GM12878 (cell line): ENCODE measurements around the gene BAG3. TPM values are rescaled to one million over a fixed set of nuclear protein-coding genes. Genes with fewer than 3 reads are reported as not detected.

Experiments used
- BCL3 ChIP-seq: IDR thresholded peaks from 2 replicates; pipeline ENCODE4 v1.6.1; 2011; ENCODE audit warnings: borderline replicate concordance, low read depth, mild to moderate bottlenecking, moderate library complexity, low read length; ENCODE audit not compliant: insufficient read depth, poor library complexity, severe bottlenecking
- BHLHE40 ChIP-seq, 2 experiments: fragments of 450-650 bp in 1 of 2; IDR thresholded peaks; 2 replicates each; pipeline ENCODE4 v1.6.1; 2011 to 2017; ENCODE audit warnings: low read depth in 2 of 2, borderline replicate concordance in 1 of 2, improper control_type of control experiment in 1 of 2, low read length in 1 of 2, mild to moderate bottlenecking in 1 of 2
- CBX5 ChIP-seq: sonication (generic); IDR thresholded peaks from 2 replicates; pipeline ENCODE4 v1.6.1; 2016; ENCODE audit warnings: low read depth, moderate library complexity, mild to moderate bottlenecking, inconsistent platforms
- CEBPB ChIP-seq, 2 experiments: fragments of 150-350 bp in 1 of 2; IDR thresholded peaks; 2 replicates each; pipeline ENCODE4 v1.6.1; 2012 to 2014; ENCODE audit warnings: low read depth in 2 of 2, low read length in 2 of 2, borderline replicate concordance in 1 of 2, inconsistent platforms in 1 of 2
- CREB1 ChIP-seq: IDR thresholded peaks from 2 replicates; pipeline ENCODE4 v1.6.1; 2012; ENCODE audit warnings: low read depth, mild to moderate bottlenecking, inconsistent platforms
- CREM ChIP-seq: IDR thresholded peaks from 2 replicates; pipeline ENCODE4 v1.6.1; 2014; ENCODE audit warnings: antibody characterized with exemption, low read depth
- EZH2 ChIP-seq: IDR thresholded peaks from 2 replicates; pipeline ENCODE4 v1.6.1; 2012; ENCODE audit warnings: low read depth, mild to moderate bottlenecking, control low read depth, inconsistent platforms, low read length, borderline replicate concordance; ENCODE audit not compliant: control insufficient read depth
- FOS ChIP-seq: IDR thresholded peaks from 3 replicates; pipeline ENCODE4 v1.6.1; 2011; ENCODE audit warnings: borderline replicate concordance; ENCODE audit not compliant: insufficient read length; ENCODE audit errors: extremely low read depth
- FOXM1 ChIP-seq: IDR thresholded peaks from 2 replicates; pipeline ENCODE4 v1.6.1; 2012; ENCODE audit warnings: low read depth, mild to moderate bottlenecking, inconsistent platforms, low read length, moderate library complexity
- GATAD2B ChIP-seq: fragments of 450-650 bp; conservative IDR thresholded peaks from 2 replicates; pipeline ENCODE4 v1.6.1; 2017; ENCODE audit warnings: low read depth, mild to moderate bottlenecking, moderate library complexity
- HDAC6 ChIP-seq: fragments of 200-600 bp; sonication (generic); IDR thresholded peaks from one replicate; pipeline ENCODE4 v1.8.0; 2017; ENCODE audit warnings: antibody characterized with exemption; ENCODE audit not compliant: unreplicated experiment
- IKZF1 ChIP-seq: fragments of 450-650 bp; conservative IDR thresholded peaks from 2 replicates; pipeline ENCODE4 v1.6.1; 2017; ENCODE audit warnings: antibody characterized with exemption, mild to moderate bottlenecking
- IRF3 ChIP-seq: fragments of 450-650 bp; IDR thresholded peaks from 2 replicates; pipeline ENCODE4 v1.6.1; 2014; ENCODE audit warnings: mild to moderate bottlenecking
- JUND ChIP-seq: IDR thresholded peaks from 2 replicates; pipeline ENCODE4 v1.6.1; 2012; ENCODE audit warnings: low read depth, mild to moderate bottlenecking, low read length, improper control_type of control experiment, moderate library complexity
- KLF5 ChIP-seq: fragments of 450-650 bp; IDR thresholded peaks from 2 replicates; pipeline ENCODE4 v1.6.1; 2014; ENCODE audit warnings: mild to moderate bottlenecking; ENCODE audit not compliant: partially characterized antibody
- MTA2 ChIP-seq: fragments of 450-650 bp; IDR thresholded peaks from 2 replicates; pipeline ENCODE4 v1.6.1; 2016; ENCODE audit warnings: low read depth, mild to moderate bottlenecking, moderate library complexity
- MTA3 ChIP-seq: IDR thresholded peaks from 2 replicates; pipeline ENCODE4 v1.6.1; 2012; ENCODE audit warnings: low read length, inconsistent platforms, borderline replicate concordance
- NFIC ChIP-seq: IDR thresholded peaks from 2 replicates; pipeline ENCODE4 v1.6.1; 2012; ENCODE audit warnings: low read depth, mild to moderate bottlenecking, inconsistent platforms, low read length, moderate library complexity
- NR2C2 ChIP-seq: IDR thresholded peaks from 2 replicates; pipeline ENCODE4 v1.6.1; 2011; ENCODE audit warnings: borderline replicate concordance, low read depth; ENCODE audit not compliant: control insufficient read depth, insufficient read length
- NR2F1 ChIP-seq: fragments of 450-650 bp; conservative IDR thresholded peaks from 2 replicates; pipeline ENCODE4 v1.6.1; 2017; ENCODE audit warnings: mild to moderate bottlenecking
- PML ChIP-seq: IDR thresholded peaks from 2 replicates; pipeline ENCODE4 v1.6.1; 2012; ENCODE audit warnings: low read length, inconsistent platforms
- POLR2A ChIP-seq: IDR thresholded peaks from 2 replicates; pipeline ENCODE4 v1.6.1; 2011; ENCODE audit warnings: low read depth, mild to moderate bottlenecking, low read length
- RUNX3 ChIP-seq: IDR thresholded peaks from 2 replicates; pipeline ENCODE4 v1.6.1; 2012; ENCODE audit warnings: low read length, inconsistent platforms
- STAT3 ChIP-seq: IDR thresholded peaks from 2 replicates; pipeline ENCODE4 v1.6.1; 2011; ENCODE audit warnings: low read depth, low read length, improper control_type of control experiment
- TCF7 ChIP-seq: IDR thresholded peaks from 2 replicates; pipeline ENCODE4 v1.6.1; 2014; ENCODE audit warnings: antibody characterized with exemption, borderline replicate concordance
- ZBTB40 ChIP-seq: fragments of 450-650 bp; IDR thresholded peaks from 2 replicates; pipeline ENCODE4 v1.6.1; 2016; ENCODE audit warnings: mild to moderate bottlenecking, moderate library complexity, borderline replicate concordance
- ZNF24 ChIP-seq: fragments of 450-650 bp; IDR thresholded peaks from 2 replicates; pipeline ENCODE4 v1.6.1; 2017; ENCODE audit warnings: antibody characterized with exemption, mild to moderate bottlenecking
- polyA plus RNA-seq, 11 experiments: library from polyadenylated mRNA; depleted of rRNA in 4 of 11; unstranded in 6 of 11; stranded (reverse) in 5 of 11; fragments of >200 nt; fragmentation: Nextera tagmentation in 4 of 11; fragmentation: Illumina TruSeq in 1 of 11; extraction: Ambion mirVana in 4 of 11; extraction: Trizol in 1 of 11; gene quantifications; 1 replicate in 1 of 11; 2 replicates in 10 of 11; pipeline versions ENCODE4 v1.2.1 to v1.2.3, GENCODE V29; 2011 to 2016; ENCODE audit warnings: inconsistent platforms in 2 of 11, missing spikeins in 2 of 11, low read depth in 1 of 11
- total RNA-seq, 4 experiments: library from RNA; depleted of rRNA in 3 of 4; stranded (reverse); fragments of >200 nt in 3 of 4; fragmentation: Illumina TruSeq in 1 of 4; extraction: Trizol in 1 of 4; gene quantifications; 2 replicates each; pipeline versions ENCODE4 v1.2.1 to v1.2.3, GENCODE V29; 2013 to 2021

Gene BAG3
- total and polyA plus RNA-seq, 10 of the 15 experiments (the other 5 are each of a cell fraction or from before 2014, with no cell fraction given) = 0.71 to 14.1 (median 4.3) TPM

- no peak for TF ChIP-seq EZH2
- peak; percentile 87 for TF ChIP-seq ZNF24
- TF ChIP-seq POLR2A = no peak
- TF ChIP-seq TCF7 = peak; percentile 45; the same call in 1 of the 2 replicates
- peak; percentile 99 for TF ChIP-seq FOXM1
- TF ChIP-seq CREM = peak; percentile 95
- TF ChIP-seq GATAD2B = peak; percentile 23; the same call in 1 of the 2 replicates
- TF ChIP-seq BHLHE40 (IDR thresholded peaks at IDR 0.05; ENCODE audit: borderline replicate concordance in 1 of 2, low read depth in 2 of 2, low read length in 1 of 2) = peak; percentile 76 to 81
- peak; percentile 85 for TF ChIP-seq KLF5
- TF ChIP-seq NFIC = peak; percentile 100
- TF ChIP-seq ZBTB40 = peak; percentile 40; the same call in 1 of the 2 replicates
- peak; percentile 96 for TF ChIP-seq NR2F1
- peak; percentile 98 for TF ChIP-seq MTA3
- TF ChIP-seq STAT3 = no peak
- peak; percentile 99 for TF ChIP-seq MTA2
- peak; percentile 64; the same call in 1 of the 2 replicates for TF ChIP-seq CREB1
- no peak for TF ChIP-seq HDAC6
- TF ChIP-seq IKZF1 = peak; percentile 77
- no peak for TF ChIP-seq FOS
- TF ChIP-seq CBX5 = peak; percentile 23; the same call in 1 of the 2 replicates
- peak; percentile 88 for TF ChIP-seq PML
- peak in 1 of 2 experiments; percentile 92; a peak in 2 of 4 replicates for TF ChIP-seq CEBPB (IDR thresholded peaks at IDR 0.05; ENCODE audit: borderline replicate concordance in 1 of 2, low read depth in 2 of 2, low read length in 2 of 2)
- peak; percentile 97 for TF ChIP-seq JUND
- TF ChIP-seq BCL3 = peak; percentile 80
- peak; percentile 83 for TF ChIP-seq RUNX3
- no peak for TF ChIP-seq NR2C2
- TF ChIP-seq IRF3 = no peak
These were observed 54.3 kb downstream of the BAG3 start (continued) for GRCh38 chr10:119705434-119705831.
